Loucy (cell line): Measurements from ENCODE around the gene SYNRG.

Source experiments
- H2AFZ ChIP-seq: fragments of 200-600 bp; sonication (generic); 2 replicates; pipeline ENCODE4 v1.6.0; 2016; ENCODE audit warnings: antibody characterized with exemption, mild to moderate bottlenecking, low read length, moderate library complexity
- H3F3A ChIP-seq: fragments of 200-600 bp; 2 replicates; pipeline ENCODE4 v1.6.0; 2016; ENCODE audit warnings: antibody characterized with exemption, low read depth, mild to moderate bottlenecking
- H3K27me3 ChIP-seq: fragments of 200-600 bp; sonication (generic); 2 replicates; pipeline ENCODE4 v1.6.1; 2014; ENCODE audit warnings: low read length, mild to moderate bottlenecking; ENCODE audit not compliant: insufficient read depth, poor library complexity, severe bottlenecking
- H3K36me3 ChIP-seq: fragments of 200-600 bp; sonication (generic); 2 replicates; pipeline ENCODE4 v1.6.1; 2016; ENCODE audit warnings: low read length; ENCODE audit not compliant: insufficient read depth
- H3K4me1 ChIP-seq: fragments of 200-600 bp; sonication (generic); 2 replicates; pipeline ENCODE4 v1.5.1; 2014; ENCODE audit warnings: low read length, mild to moderate bottlenecking; ENCODE audit not compliant: insufficient read depth, poor library complexity, severe bottlenecking
- H3K4me2 ChIP-seq: fragments of 200-600 bp; sonication (generic); 2 replicates; pipeline ENCODE4 v1.6.0; 2014; ENCODE audit warnings: antibody characterized with exemption, low read length, low read depth, mild to moderate bottlenecking; ENCODE audit not compliant: poor library complexity, severe bottlenecking
- H3K4me3 ChIP-seq: fragments of 200-600 bp; sonication (generic); 2 replicates; pipeline ENCODE4 v1.5.1; 2014; ENCODE audit warnings: low read length, mild to moderate bottlenecking, mixed read lengths; ENCODE audit not compliant: poor library complexity, severe bottlenecking
- H3K79me2 ChIP-seq: fragments of 200-600 bp; sonication (generic); 2 replicates; pipeline ENCODE4 v1.6.1; 2014; ENCODE audit warnings: low read length; ENCODE audit not compliant: insufficient read depth
- H3K9ac ChIP-seq: fragments of 200-600 bp; sonication (generic); 2 replicates; pipeline ENCODE4 v1.6.0; 2014; ENCODE audit warnings: mild to moderate bottlenecking, low read depth, low read length, moderate library complexity; ENCODE audit not compliant: poor library complexity, severe bottlenecking
- H3K9me2 ChIP-seq: fragments of 200-600 bp; sonication (generic); replicated peaks from 2 replicates; pipeline ENCODE4 v1.6.1; 2016; ENCODE audit warnings: low read depth, low read length, mixed read lengths
- H3K9me3 ChIP-seq: fragments of 200-600 bp; sonication (generic); 2 replicates; pipeline ENCODE4 v1.6.1; 2014; ENCODE audit warnings: mild to moderate bottlenecking, antibody characterized with exemption, low read length, low read depth; ENCODE audit not compliant: insufficient read depth
- H4K20me1 ChIP-seq: fragments of 200-600 bp; sonication (generic); 2 replicates; pipeline ENCODE4 v1.6.0; 2014; ENCODE audit warnings: antibody characterized with exemption, low read length, mild to moderate bottlenecking; ENCODE audit not compliant: insufficient read depth, poor library complexity, severe bottlenecking
- CTCF ChIP-seq: fragments of 200-600 bp; sonication (generic); conservative IDR thresholded peaks from 2 replicates; pipeline ENCODE4 v1.5.1; 2014; ENCODE audit warnings: mild to moderate bottlenecking, antibody characterized with exemption, low read length
- EZH2phosphoT487 ChIP-seq: fragments of 200-600 bp; IDR thresholded peaks from 2 replicates; pipeline ENCODE4 v1.6.1; 2018; ENCODE audit warnings: antibody characterized with exemption, mild to moderate bottlenecking, moderate library complexity, borderline replicate concordance

SYNRG gene

DNA sequence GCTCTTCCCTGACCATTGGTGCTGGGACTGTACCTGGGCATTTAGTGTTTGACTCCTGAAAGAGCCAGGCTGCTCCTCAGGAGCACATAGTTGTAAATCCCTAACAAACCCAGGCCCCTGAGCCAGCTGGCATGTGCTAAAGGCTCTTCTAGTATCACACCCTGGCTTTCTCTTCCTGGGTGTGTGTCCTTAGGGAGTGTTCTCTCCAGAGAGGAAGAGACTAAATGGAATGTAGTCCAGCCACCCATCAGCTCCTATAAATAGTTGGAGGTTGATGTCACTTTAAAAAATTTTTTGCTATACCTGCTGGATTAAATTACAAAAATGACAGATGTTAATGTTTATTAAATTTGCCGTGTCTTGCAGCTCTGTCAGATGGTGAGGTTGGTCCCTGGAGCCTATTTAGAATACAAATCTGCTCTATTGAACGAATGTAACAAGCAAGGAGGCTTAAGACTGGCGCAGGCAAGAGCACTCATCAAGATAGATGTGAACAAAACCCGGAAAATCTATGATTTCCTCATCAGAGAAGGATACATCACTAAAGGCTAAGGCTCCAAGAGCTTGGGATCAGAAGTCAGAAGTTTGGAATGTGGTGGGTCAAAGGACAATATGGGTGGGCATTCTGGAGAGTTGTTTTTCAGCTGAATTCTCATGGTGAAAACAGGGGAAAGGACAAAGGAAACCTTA, 132.6 kb downstream of the SYNRG start:
- H3K9me2 ChIP-seq: no peaks in the 10 kb centered on the region
- H3K27me3 ChIP-seq: no peaks in the 10 kb centered on the region
- no peaks in the 10 kb centered on the region for H3K79me2 ChIP-seq
- no peak for TF ChIP-seq EZH2phosphoT487
- no peak for TF ChIP-seq CTCF
- no peaks in the 10 kb centered on the region for H3K4me1 ChIP-seq
- no peak overlapping the region for H3K4me2 ChIP-seq
- H3F3A ChIP-seq: no peaks in the 10 kb centered on the region
- H2AFZ ChIP-seq: no peak overlapping the region
- H3K9ac ChIP-seq: no peak overlapping the region
- peaks cover 69% of the 10 kb centered on the region for H3K36me3 ChIP-seq
- no peaks in the 10 kb centered on the region for H3K9me3 ChIP-seq
- H4K20me1 ChIP-seq: no peaks in the 10 kb centered on the region
- H3K4me3 ChIP-seq: no peak overlapping the region

GRCh38 chr17:37475731-37476420, 133.3 kb downstream of the SYNRG start:
- Histone ChIP-seq H3K4me1 (no peaks in the 10 kb centered on the region), H3K79me2 (no peaks in the 10 kb centered on the region), H3F3A (no peaks in the 10 kb centered on the region), H3K9me3 (no peaks in the 10 kb centered on the region), H3K9me2 (no peaks in the 10 kb centered on the region), H3K9ac (no peak overlapping the region), H3K4me3 (no peak overlapping the region), H3K27me3 (no peaks in the 10 kb centered on the region), H3K36me3 (peaks cover 73% of the 10 kb centered on the region), H4K20me1 (no peaks in the 10 kb centered on the region), H2AFZ (no peak overlapping the region), H3K4me2 (no peak overlapping the region)
- TF ChIP-seq EZH2phosphoT487: no peak
- TF ChIP-seq CTCF: no peak

- TF ChIP-seq CTCF: no peak
- TF ChIP-seq EZH2phosphoT487: no peak
- no peaks in the 10 kb centered on the region for H3K9me3 ChIP-seq
- no peak overlapping the region for H3K4me3 ChIP-seq
- H3K4me1 ChIP-seq: no peaks in the 10 kb centered on the region
- H3F3A ChIP-seq: no peaks in the 10 kb centered on the region
- H3K4me2 ChIP-seq: no peak overlapping the region
- peaks cover 79% of the 10 kb centered on the region for H3K36me3 ChIP-seq
- no peak overlapping the region for H2AFZ ChIP-seq
- no peaks in the 10 kb centered on the region for H3K9me2 ChIP-seq
- H3K9ac ChIP-seq: no peak overlapping the region
- H3K79me2 ChIP-seq: no peaks in the 10 kb centered on the region
- no peaks in the 10 kb centered on the region for H4K20me1 ChIP-seq
- no peaks in the 10 kb centered on the region for H3K27me3 ChIP-seq
Observed at GRCh38 chr17:37470181-37470580, 139.0 kb downstream of the SYNRG start.
